Keratinocyte (primary cell): ENCODE data around the gene PDZD2. TPM values are rescaled to one million over a fixed set of nuclear protein-coding genes. Genes with fewer than 3 reads are reported as not detected.

Experiments
- DNase-seq: peaks from one replicate; pipeline ENCODE4 v3.0.0-alpha.2; 2011; ENCODE audit warnings: low read depth, missing footprints, low spot score
- FAIRE-seq: peaks from 2 replicates; lab custom pipeline; 2011; peaks lifted over from hg19 to GRCh38; lab: Jason Lieb, UNC
- H2AFZ ChIP-seq: 2 replicates; pipeline ENCODE4 v1.6.0; 2012; ENCODE audit warnings: low read length, control low read depth, inconsistent platforms; ENCODE audit not compliant: control insufficient read depth
- H3K27ac ChIP-seq: 2 replicates; pipeline ENCODE4 v1.5.1; 2011; ENCODE audit warnings: low read length; ENCODE audit not compliant: control insufficient read depth, insufficient read depth
- H3K27me3 ChIP-seq: 3 replicates; pipeline ENCODE4 v1.6.0; 2011; ENCODE audit warnings: low read length; ENCODE audit not compliant: control insufficient read depth, insufficient read depth; ENCODE audit errors: extremely low read depth
- H3K36me3 ChIP-seq, 2 experiments: 2 replicates in 1 of 2; 3 replicates in 1 of 2; pipeline ENCODE4 v1.5.1; 2011; ENCODE audit warnings: low read length in 2 of 2, mild to moderate bottlenecking in 1 of 2; ENCODE audit not compliant: control insufficient read depth in 2 of 2, insufficient read depth in 2 of 2; ENCODE audit errors: extremely low read depth in 1 of 2
- H3K4me1 ChIP-seq: 3 replicates; pipeline ENCODE4 v1.5.1; 2011; ENCODE audit warnings: low read length; ENCODE audit not compliant: control insufficient read depth, insufficient read depth; ENCODE audit errors: extremely low read depth
- H3K4me2 ChIP-seq: 3 replicates; pipeline ENCODE4 v1.6.0; 2011; ENCODE audit warnings: low read depth, low read length; ENCODE audit not compliant: control insufficient read depth, insufficient read depth; ENCODE audit errors: extremely low read depth
- H3K4me3 ChIP-seq, 3 experiments: fragments of 200-600 bp in 1 of 3; sonication (generic) in 1 of 3; 2 replicates in 2 of 3; 3 replicates in 1 of 3; pipeline ENCODE4 v1.5.1; 2011 to 2016; ENCODE audit warnings: low read length in 3 of 3, mild to moderate bottlenecking in 3 of 3, control low read depth in 2 of 3, inconsistent platforms in 1 of 3, low read depth in 1 of 3, mixed read lengths in 1 of 3, mixed run types in 1 of 3, moderate library complexity in 1 of 3; ENCODE audit not compliant: control insufficient read depth in 2 of 3, insufficient read depth in 2 of 3; ENCODE audit errors: extremely low read depth in 1 of 3
- H3K79me2 ChIP-seq: 2 replicates; pipeline ENCODE4 v1.6.0; 2012; ENCODE audit warnings: low read length; ENCODE audit not compliant: control insufficient read depth, insufficient read depth
- H3K9ac ChIP-seq: 3 replicates; pipeline ENCODE4 v1.6.0; 2011; ENCODE audit warnings: low read length; ENCODE audit not compliant: control insufficient read depth, insufficient read depth; ENCODE audit errors: extremely low read depth
- H3K9me1 ChIP-seq: 3 replicates; pipeline ENCODE4 v1.6.0; 2011; ENCODE audit warnings: low read length; ENCODE audit not compliant: control insufficient read depth, insufficient read depth; ENCODE audit errors: extremely low read depth
- H3K9me3 ChIP-seq: 2 replicates; pipeline ENCODE4 v1.5.1; 2012; ENCODE audit warnings: low read depth, low read length; ENCODE audit not compliant: control insufficient read depth
- H4K20me1 ChIP-seq: 3 replicates; pipeline ENCODE4 v1.6.0; 2011; ENCODE audit warnings: low read length; ENCODE audit not compliant: control insufficient read depth, insufficient read depth; ENCODE audit errors: extremely low read depth
- CTCF ChIP-seq, 3 experiments: IDR thresholded peaks in 1 of 3; conservative IDR thresholded peaks in 1 of 3; optimal IDR thresholded peaks in 1 of 3; 2 replicates in 2 of 3; 3 replicates in 1 of 3; pipeline versions ENCODE3 to v1.5.1; 2011; ENCODE audit warnings: low read length in 3 of 3, mild to moderate bottlenecking in 3 of 3, moderate library complexity in 2 of 3, control low read depth in 1 of 3, inconsistent platforms in 1 of 3; ENCODE audit not compliant: insufficient read depth in 2 of 3; ENCODE audit errors: extremely low read depth in 1 of 3
- EZH2 ChIP-seq: IDR thresholded peaks from one replicate; pipeline ENCODE4 v1.6.1; 2012; ENCODE audit warnings: inconsistent platforms, mild to moderate bottlenecking, low read length, moderate library complexity
- dilution Hi-C: fragments of 300-500 bp; cut with MboI; formaldehyde crosslinking; loops from one replicate; pipeline ENCODE4 v1.7.0; 2020; ENCODE audit warnings: low sequenced_read_pairs; ENCODE audit not compliant: extremely low pct_ligation_motif_present
- polyA plus RNA-seq, 5 experiments: library from polyadenylated mRNA; depleted of rRNA in 3 of 5; stranded (reverse) in 3 of 5; stranded (forward) in 1 of 5; unstranded in 1 of 5; fragments of >200 nt; gene quantifications; 1 replicate in 1 of 5; 2 replicates in 3 of 5; 3 replicates in 1 of 5; pipeline versions ENCODE4 v1.2.1 to v1.2.3, GENCODE V29; 2011 to 2012; ENCODE audit warnings: missing spikeins in 2 of 5, low read depth in 1 of 5, low replicate concordance in 1 of 5

PDZD2 gene
- polyA plus RNA-seq, 1 donor (not counting 4 experiments of a cell fraction or from before 2014, with no cell fraction given) = 7.3 TPM

GRCh38 chr5:32089146-32090000 is 450.4 kb downstream of the PDZD2 start:
- dilution Hi-C loops = no loop called here
- H3K9me1 ChIP-seq = no peaks in the 10 kb centered on the region
- H2AFZ ChIP-seq = no peak overlapping the region
- DNase-seq (no peak), FAIRE-seq (no peak)
- no peak overlapping the region for H3K9ac ChIP-seq
- no peaks in the 10 kb centered on the region for H4K20me1 ChIP-seq
- no peak overlapping the region for H3K4me2 ChIP-seq
- no peak overlapping the region for H3K4me3 ChIP-seq
- H3K27ac ChIP-seq = no peak overlapping the region
- no peaks in the 10 kb centered on the region for H3K4me1 ChIP-seq
- TF ChIP-seq CTCF (optimal IDR thresholded peaks at IDR 0.05 in 1 of 3, IDR thresholded peaks at IDR 0.05 in 1 of 3, conservative IDR thresholded peaks at IDR 0.05 in 1 of 3; ENCODE audit: extremely low read depth in 1 of 3, insufficient read depth in 2 of 3, low read length in 3 of 3) (no peak), EZH2 (no peak)
- H3K9me3 ChIP-seq = no peaks in the 10 kb centered on the region
- no peaks in the 10 kb centered on the region for H3K79me2 ChIP-seq
- peaks cover 3 to 6% of the 10 kb centered on the region in 2 experiments for H3K36me3 ChIP-seq
- H3K27me3 ChIP-seq = no peaks in the 10 kb centered on the region

GRCh38 chr5:32090026-32090754 is 451.3 kb downstream of the PDZD2 start:
- no peak for FAIRE-seq

More at GRCh38 chr5:32090026-32090754, 451.3 kb downstream of the PDZD2 start:
- H3K27ac ChIP-seq = no peak overlapping the region
- DNase-seq = no peak
- H3K9me3 ChIP-seq = no peaks in the 10 kb centered on the region
- dilution Hi-C loops = no loop called here
- H3K4me3 ChIP-seq = no peak overlapping the region
- no peaks in the 10 kb centered on the region for H3K79me2 ChIP-seq
- no peak overlapping the region for H3K4me2 ChIP-seq
- H4K20me1 ChIP-seq = no peaks in the 10 kb centered on the region
- no peak overlapping the region for H2AFZ ChIP-seq
- TF ChIP-seq EZH2 = no peak
- no peak for TF ChIP-seq CTCF (optimal IDR thresholded peaks at IDR 0.05 in 1 of 3, IDR thresholded peaks at IDR 0.05 in 1 of 3, conservative IDR thresholded peaks at IDR 0.05 in 1 of 3; ENCODE audit: extremely low read depth in 1 of 3, insufficient read depth in 2 of 3, low read length in 3 of 3)
- H3K36me3 ChIP-seq = peaks cover 3 to 6% of the 10 kb centered on the region in 2 experiments
- no peaks in the 10 kb centered on the region for H3K4me1 ChIP-seq
- no peak overlapping the region for H3K9ac ChIP-seq
- no peaks in the 10 kb centered on the region for H3K9me1 ChIP-seq
- no peaks in the 10 kb centered on the region for H3K27me3 ChIP-seq
